NCI-H146 treated with DMSO at 0.1 percent for 48 hours (cell line): ENCODE results near the gene C16orf92.
A peak's percentile ranks its signal among the peaks of the same experiment; 100 is the strongest.

Source experiments
- DNase-seq: peaks from one replicate; lab custom pipeline; 2025; ENCODE audit not compliant: unreplicated experiment; lab: John Stamatoyannopoulos, UW

C16orf92 gene, protein sequence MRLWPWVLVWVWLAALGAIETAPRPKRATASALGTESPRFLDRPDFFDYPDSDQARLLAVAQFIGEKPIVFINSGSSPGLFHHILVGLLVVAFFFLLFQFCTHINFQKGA

DNA sequence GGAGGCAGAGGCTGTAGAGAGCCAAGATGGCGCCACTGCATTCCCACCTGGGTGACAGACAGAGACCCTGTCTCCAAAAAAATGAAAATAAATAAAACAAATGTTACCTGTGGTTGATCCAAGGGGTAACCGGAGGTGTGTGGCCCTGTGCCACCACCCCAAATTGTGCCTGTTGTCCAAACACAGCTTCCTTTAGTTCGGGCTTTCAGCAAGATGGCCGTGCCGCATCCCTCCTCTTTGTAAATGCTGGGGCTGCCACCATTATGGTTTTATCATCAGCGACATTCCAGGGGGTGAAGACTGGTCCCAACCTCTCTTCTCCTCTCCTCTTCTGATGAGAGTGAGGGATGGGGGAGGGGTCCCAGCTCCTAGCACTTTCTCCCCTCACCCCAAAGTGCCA lies at the start of gene C16orf92:
Gene C16orf92 (plus strand): TSS at position 312 of the 400 bp plus-strand sequence. CDS start 143 bp downstream, outside the sequence.
- no peak for DNase-seq

- DNase-seq, result peak; percentile 98
These were observed 49.4 kb upstream of the C16orf92 start, which contains the start of gene TAOK2 for GRCh38 chr16:29973384-29974246. TAOK2 (plus strand) TSS chr16:29973868; CDS start chr16:29977773, 3,905 bp downstream.

DNA sequence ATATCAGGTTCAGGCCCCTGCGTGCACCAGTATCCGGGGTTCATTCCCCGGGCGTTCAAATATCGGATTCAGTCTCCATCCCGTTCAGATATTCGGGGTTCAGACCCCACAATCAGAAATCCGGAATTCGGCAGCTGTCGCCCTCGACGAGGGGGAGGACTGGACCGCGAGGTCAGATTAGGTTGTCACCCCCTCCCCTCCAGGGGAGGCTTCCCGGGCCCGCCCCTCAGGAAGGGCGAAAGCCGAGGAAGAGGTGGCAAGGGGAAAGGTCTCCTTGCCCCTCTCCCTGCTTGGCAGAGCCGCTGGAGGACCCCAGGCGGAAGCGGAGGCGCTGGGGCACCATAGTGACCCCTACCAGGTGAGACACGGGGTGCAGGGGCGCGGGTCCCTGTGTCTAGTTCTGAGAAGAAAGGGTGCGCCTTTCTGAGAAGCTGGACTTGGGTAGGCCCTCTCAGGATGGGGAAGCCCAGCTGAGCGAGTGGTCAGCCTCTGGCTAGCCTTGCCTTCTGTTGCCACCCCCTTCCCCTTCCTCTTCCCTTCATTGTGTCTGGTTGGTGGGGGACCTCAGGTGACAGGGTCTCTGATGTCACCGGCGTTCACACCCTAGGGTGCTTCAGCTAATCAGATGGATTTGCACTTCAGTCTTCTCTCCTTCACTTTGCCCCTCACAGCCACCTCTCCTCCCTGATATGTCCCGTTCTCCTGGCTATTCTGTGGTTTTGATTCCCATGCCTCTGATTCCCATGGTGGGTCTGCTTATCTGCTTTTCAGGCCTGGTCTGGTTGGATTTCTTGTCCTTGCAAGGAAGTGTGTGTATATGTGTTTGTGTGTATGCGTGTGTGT lies 48.5 kb upstream of the C16orf92 start:
- DNase-seq, result no peak

GRCh38 chr16:29975134-29975538 lies 47.9 kb upstream of the C16orf92 start:
- no peak for DNase-seq

- DNase-seq, result no peak
These were observed 47.0 kb upstream of the C16orf92 start for GRCh38 chr16:29975811-29976511.

- no peak for DNase-seq
These were observed 45.8 kb upstream of the C16orf92 start for GRCh38 chr16:29977063-29977825.

- DNase-seq, result no peak
These were observed 44.9 kb upstream of the C16orf92 start for GRCh38 chr16:29978081-29978480.

GRCh38 chr16:29978564-29979270 lies 44.3 kb upstream of the C16orf92 start:
- no peak for DNase-seq

DNA sequence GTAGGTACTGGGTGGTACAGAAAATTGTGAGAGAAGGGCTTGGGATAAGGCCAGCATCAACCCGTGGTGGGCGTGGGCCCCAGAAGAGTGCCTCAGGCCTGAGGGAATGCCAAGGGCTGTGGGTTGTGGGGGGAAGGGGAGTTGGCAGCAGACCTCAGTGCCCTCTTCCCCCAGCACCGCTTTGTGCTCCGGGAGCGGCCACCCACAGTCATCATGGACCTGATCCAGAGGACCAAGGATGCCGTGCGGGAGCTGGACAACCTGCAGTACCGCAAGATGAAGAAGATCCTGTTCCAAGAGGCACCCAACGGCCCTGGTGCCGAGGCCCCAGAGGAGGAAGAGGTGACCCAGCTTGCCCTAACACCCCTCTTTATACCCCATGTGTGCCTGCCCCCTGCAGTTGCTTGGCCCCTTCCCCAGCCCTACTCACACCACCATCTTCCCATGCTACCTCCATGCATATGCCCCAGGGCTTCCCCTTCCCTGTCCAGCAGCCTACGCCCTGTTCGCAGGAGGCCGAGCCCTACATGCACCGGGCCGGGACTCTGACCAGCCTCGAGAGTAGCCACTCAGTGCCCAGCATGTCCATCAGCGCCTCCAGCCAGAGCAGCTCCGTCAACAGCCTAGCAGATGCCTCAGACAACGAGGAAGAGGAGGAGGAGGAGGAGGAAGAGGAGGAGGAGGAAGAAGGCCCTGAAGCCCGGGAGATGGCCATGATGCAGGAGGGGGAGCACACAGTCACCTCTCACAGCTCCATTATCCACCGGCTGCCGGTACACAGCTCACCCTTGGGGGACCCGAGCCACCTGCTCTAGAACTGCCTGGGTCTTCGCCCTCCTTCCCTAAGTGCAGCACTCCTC lies 40.2 kb upstream of the C16orf92 start:
- no peak for DNase-seq

DNA sequence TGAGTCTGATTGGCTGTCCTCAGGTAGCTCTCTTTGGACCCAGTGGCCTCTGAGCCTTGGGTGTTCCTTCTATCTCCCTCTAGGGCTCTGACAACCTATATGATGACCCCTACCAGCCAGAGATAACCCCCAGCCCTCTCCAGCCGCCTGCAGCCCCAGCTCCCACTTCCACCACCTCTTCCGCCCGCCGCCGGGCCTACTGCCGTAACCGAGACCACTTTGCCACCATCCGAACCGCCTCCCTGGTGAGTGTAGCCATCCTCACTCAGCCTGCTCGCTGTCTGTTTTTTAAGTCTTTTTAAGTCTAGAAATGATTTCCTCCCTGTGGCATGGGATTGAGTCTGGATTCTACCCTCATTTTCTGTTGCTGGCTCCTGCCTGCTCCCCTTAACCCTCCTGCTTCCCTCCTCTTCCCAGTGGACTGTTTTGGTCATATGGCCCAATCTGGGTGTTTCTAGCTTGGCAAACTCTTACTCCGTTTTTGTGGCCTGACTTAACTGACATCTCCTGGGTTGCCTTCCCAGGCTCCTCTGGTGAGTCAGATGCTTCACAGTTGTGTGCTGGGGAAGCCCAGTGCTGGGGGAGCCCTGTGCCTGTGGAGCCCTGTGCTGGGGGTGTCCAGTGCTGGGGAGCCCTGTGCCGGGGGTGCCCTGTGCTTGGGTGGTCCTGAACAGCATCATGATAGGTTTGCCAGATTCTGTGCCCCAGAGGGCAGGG lies 39.4 kb upstream of the C16orf92 start:
- DNase-seq, result no peak

GRCh38 chr16:29984137-29984763 lies 38.7 kb upstream of the C16orf92 start:
- DNase-seq, result no peak

GRCh38 chr16:29984764-29985147 lies 38.2 kb upstream of the C16orf92 start:
- no peak for DNase-seq

DNA sequence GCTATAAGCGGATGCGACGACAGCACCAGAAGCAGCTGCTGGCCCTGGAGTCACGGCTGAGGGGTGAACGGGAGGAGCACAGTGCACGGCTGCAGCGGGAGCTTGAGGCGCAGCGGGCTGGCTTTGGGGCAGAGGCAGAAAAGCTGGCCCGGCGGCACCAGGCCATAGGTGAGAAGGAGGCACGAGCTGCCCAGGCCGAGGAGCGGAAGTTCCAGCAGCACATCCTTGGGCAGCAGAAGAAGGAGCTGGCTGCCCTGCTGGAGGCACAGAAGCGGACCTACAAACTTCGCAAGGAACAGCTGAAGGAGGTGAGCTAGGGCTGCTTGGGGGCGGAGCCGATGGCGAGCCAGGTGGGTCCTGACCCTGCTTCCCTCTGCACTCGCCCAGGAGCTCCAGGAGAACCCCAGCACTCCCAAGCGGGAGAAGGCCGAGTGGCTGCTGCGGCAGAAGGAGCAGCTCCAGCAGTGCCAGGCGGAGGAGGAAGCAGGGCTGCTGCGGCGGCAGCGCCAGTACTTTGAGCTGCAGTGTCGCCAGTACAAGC lies 37.7 kb upstream of the C16orf92 start:
- DNase-seq, result no peak

- no peak for DNase-seq
These were observed 36.8 kb upstream of the C16orf92 start for GRCh38 chr16:29986231-29986630.

GRCh38 chr16:29986931-29987330 lies 36.1 kb upstream of the C16orf92 start:
- DNase-seq, result no peak

GRCh38 chr16:29987371-29988085 lies 35.5 kb upstream of the C16orf92 start:
- DNase-seq, result no peak
